ENCODE data around the gene RGS6. TPM values are rescaled to one million over a fixed set of nuclear protein-coding genes. Genes with fewer than 3 reads are reported as not detected.

RGS6 gene
- total RNA-seq, 1 experiment from 2014 or later, result not detected

- no peaks in the 10 kb centered on the region for H3K79me2 ChIP-seq (ENCODE audit: low read length)
- POLR2A ChIA-PET (ENCODE audit: unreplicated experiment), result no interaction called here
- no peaks in the 10 kb centered on the region for H3K9me2 ChIP-seq (replicated peaks; ENCODE audit: low read length)
- no peak overlapping the region for H2AFZ ChIP-seq (ENCODE audit: low read length)
- no peak overlapping the region for H3K4me2 ChIP-seq (ENCODE audit: low read length)
- no peak for TF ChIP-seq EZH2 (IDR thresholded peaks at IDR 0.05; ENCODE audit: low read length, unreplicated experiment)
- no peak for TF ChIP-seq EZH2phosphoT487 (IDR thresholded peaks at IDR 0.05; ENCODE audit: borderline replicate concordance, low read length)
- TF ChIP-seq CTCF (conservative IDR thresholded peaks at IDR 0.05; ENCODE audit: low read depth, low read length), result no peak
- H3K36me3 ChIP-seq (ENCODE audit: low read depth, low read length), result no peaks in the 10 kb centered on the region
- no TSS peak for BruUV-seq (replicated peaks)
- DNase-seq (no peak), ATAC-seq (no peak)
- H4K20me1 ChIP-seq (ENCODE audit: low read length), result no peaks in the 10 kb centered on the region
- peaks cover 15% of the 10 kb centered on the region for H3K27me3 ChIP-seq (ENCODE audit: low read length)
- H3K9ac ChIP-seq (ENCODE audit: low read length), result no peak overlapping the region
- H3K4me3 ChIP-seq (ENCODE audit: low read length), result no peak overlapping the region
- no peaks in the 10 kb centered on the region for H3K4me1 ChIP-seq (ENCODE audit: insufficient read depth, low read length)
- CTCF ChIA-PET, result no interaction called here
- no peak overlapping the region for H3K27ac ChIP-seq (ENCODE audit: low read length)
- no peaks in the 10 kb centered on the region for H3F3A ChIP-seq (ENCODE audit: low read length, unreplicated experiment)
- intact Hi-C loops (cut with micrococcal nuclease), result no loop called here
- H3K9me3 ChIP-seq (ENCODE audit: low read length), result no peaks in the 10 kb centered on the region
Observed at GRCh38 chr14:72377016-72377415, 444.8 kb downstream of the RGS6 start.

GRCh38 chr14:72380456-72380855, 448.2 kb downstream of the RGS6 start:
- H2AFZ ChIP-seq (ENCODE audit: low read length), result no peak overlapping the region
- intact Hi-C loops (cut with micrococcal nuclease), result no loop called here
- no peak overlapping the region for H3K4me3 ChIP-seq (ENCODE audit: low read length)
- H3K36me3 ChIP-seq (ENCODE audit: low read depth, low read length), result no peaks in the 10 kb centered on the region
- no peak overlapping the region for H3K4me2 ChIP-seq (ENCODE audit: low read length)
- DNase-seq, result peak; percentile 10
- CTCF ChIA-PET, result no interaction called here
- ATAC-seq, result no peak
- no peaks in the 10 kb centered on the region for H4K20me1 ChIP-seq (ENCODE audit: low read length)
- POLR2A ChIA-PET (ENCODE audit: unreplicated experiment), result no interaction called here
- no peaks in the 10 kb centered on the region for H3K4me1 ChIP-seq (ENCODE audit: insufficient read depth, low read length)
- no peaks in the 10 kb centered on the region for H3K79me2 ChIP-seq (ENCODE audit: low read length)
- H3K9me2 ChIP-seq (replicated peaks; ENCODE audit: low read length), result no peaks in the 10 kb centered on the region
- TF ChIP-seq EZH2phosphoT487 (IDR thresholded peaks at IDR 0.05; ENCODE audit: borderline replicate concordance, low read length) (no peak), EZH2 (IDR thresholded peaks at IDR 0.05; ENCODE audit: low read length, unreplicated experiment) (no peak), CTCF (conservative IDR thresholded peaks at IDR 0.05; ENCODE audit: low read depth, low read length) (no peak)
- no TSS peak for BruUV-seq (replicated peaks)
- H3F3A ChIP-seq (ENCODE audit: low read length, unreplicated experiment), result no peaks in the 10 kb centered on the region
- H3K27me3 ChIP-seq (ENCODE audit: low read length), result peaks cover 36% of the 10 kb centered on the region
- H3K27ac ChIP-seq (ENCODE audit: low read length), result no peak overlapping the region
- no peak overlapping the region for H3K9ac ChIP-seq (ENCODE audit: low read length)
- no peaks in the 10 kb centered on the region for H3K9me3 ChIP-seq (ENCODE audit: low read length)

- ChIA-PET CTCF (no interaction called here), POLR2A (ENCODE audit: unreplicated experiment) (no interaction called here)
- no peaks in the 10 kb centered on the region for H3K9me3 ChIP-seq (ENCODE audit: low read length)
- peak overlapping the region; percentile 12; the same call in 1 of the 2 replicates for H2AFZ ChIP-seq (ENCODE audit: low read length)
- peak overlapping the region; percentile 43 for H3K4me3 ChIP-seq (ENCODE audit: low read length)
- ATAC-seq, result no peak; the same call in 1 of the 2 replicates
- no peaks in the 10 kb centered on the region for H3F3A ChIP-seq (ENCODE audit: low read length, unreplicated experiment)
- no peaks in the 10 kb centered on the region for H4K20me1 ChIP-seq (ENCODE audit: low read length)
- no peaks in the 10 kb centered on the region for H3K36me3 ChIP-seq (ENCODE audit: low read depth, low read length)
- BruUV-seq (replicated peaks), result no TSS peak
- no peaks in the 10 kb centered on the region for H3K4me1 ChIP-seq (ENCODE audit: insufficient read depth, low read length)
- no peak for DNase-seq
- intact Hi-C loops (cut with micrococcal nuclease), result no loop called here
- H3K4me2 ChIP-seq (ENCODE audit: low read length), result peak overlapping the region; percentile 66
- peaks cover 56% of the 10 kb centered on the region for H3K27me3 ChIP-seq (ENCODE audit: low read length)
- H3K9me2 ChIP-seq (replicated peaks; ENCODE audit: low read length), result no peaks in the 10 kb centered on the region
- H3K27ac ChIP-seq (ENCODE audit: low read length), result no peak overlapping the region
- TF ChIP-seq EZH2 (IDR thresholded peaks at IDR 0.05; ENCODE audit: low read length, unreplicated experiment), result no peak
- no peak for TF ChIP-seq CTCF (conservative IDR thresholded peaks at IDR 0.05; ENCODE audit: low read depth, low read length)
- TF ChIP-seq EZH2phosphoT487 (IDR thresholded peaks at IDR 0.05; ENCODE audit: borderline replicate concordance, low read length), result no peak
- H3K79me2 ChIP-seq (ENCODE audit: low read length), result no peaks in the 10 kb centered on the region
- no peak overlapping the region for H3K9ac ChIP-seq (ENCODE audit: low read length)
Observed at GRCh38 chr14:72383865-72384264, 451.6 kb downstream of the RGS6 start.
